ENCODE data around the gene LRRN3.

Gene LRRN3

GRCh38 chr7:111129435-111129834 lies 38.5 kb downstream of the LRRN3 start:
- no peak overlapping the region for H3K4me2 ChIP-seq (ENCODE audit: insufficient read depth, low read length)
- TF ChIP-seq EZH2 (IDR thresholded peaks at IDR 0.05; ENCODE audit: borderline replicate concordance, low read depth, low read length, severe bottlenecking) (no peak), CTCF (IDR thresholded peaks at IDR 0.05; ENCODE audit: borderline replicate concordance, extremely low read depth, low read length, poor library complexity, severe bottlenecking) (no peak)

GRCh38 chr7:111132833-111133232 lies 41.9 kb downstream of the LRRN3 start:
- Histone ChIP-seq H3K36me3 (ENCODE audit: insufficient read depth, low read length) (no peaks in the 10 kb centered on the region), H3K9ac (ENCODE audit: low read depth, low read length) (no peak overlapping the region), H3K27me3 (ENCODE audit: insufficient read depth, low read length, poor library complexity) (no peaks in the 10 kb centered on the region), H3K4me3 (ENCODE audit: low read depth in 1 of 2, low read length in 2 of 2) (no peak overlapping the region), H3K4me2 (ENCODE audit: insufficient read depth, low read length) (no peak overlapping the region), H3K4me1 (ENCODE audit: insufficient read depth, low read length) (peaks cover 7% of the 10 kb centered on the region), H4K20me1 (ENCODE audit: insufficient read depth, low read length) (no peaks in the 10 kb centered on the region), H3K79me2 (ENCODE audit: insufficient read depth, low read length) (no peaks in the 10 kb centered on the region), H3K9me3 (ENCODE audit: insufficient read depth, low read length, severe bottlenecking) (no peaks in the 10 kb centered on the region), H3K27ac (ENCODE audit: low read length) (no peak overlapping the region), H2AFZ (ENCODE audit: low read depth, low read length) (no peak overlapping the region)
- ATAC-seq (ENCODE audit: insufficient read depth, low read depth) (no peak), DNase-seq (no peak)
- TF ChIP-seq EZH2 (IDR thresholded peaks at IDR 0.05; ENCODE audit: borderline replicate concordance, low read depth, low read length, severe bottlenecking) (no peak), CTCF (IDR thresholded peaks at IDR 0.05; ENCODE audit: borderline replicate concordance, extremely low read depth, low read length, poor library complexity, severe bottlenecking) (no peak)

More at GRCh38 chr7:111129435-111129834, 38.5 kb downstream of the LRRN3 start:
- H3K27ac ChIP-seq (ENCODE audit: low read length) = no peak overlapping the region
- no peak overlapping the region for H2AFZ ChIP-seq (ENCODE audit: low read depth, low read length)
- H3K36me3 ChIP-seq (ENCODE audit: insufficient read depth, low read length) = no peaks in the 10 kb centered on the region
- H3K4me1 ChIP-seq (ENCODE audit: insufficient read depth, low read length) = no peaks in the 10 kb centered on the region
- H3K27me3 ChIP-seq (ENCODE audit: insufficient read depth, low read length, poor library complexity) = no peaks in the 10 kb centered on the region
- no peaks in the 10 kb centered on the region for H4K20me1 ChIP-seq (ENCODE audit: insufficient read depth, low read length)
- DNase-seq (no peak), ATAC-seq (ENCODE audit: insufficient read depth, low read depth) (no peak)
- no peak overlapping the region for H3K9ac ChIP-seq (ENCODE audit: low read depth, low read length)
- H3K9me3 ChIP-seq (ENCODE audit: insufficient read depth, low read length, severe bottlenecking) = no peaks in the 10 kb centered on the region
- H3K79me2 ChIP-seq (ENCODE audit: insufficient read depth, low read length) = no peaks in the 10 kb centered on the region
- H3K4me3 ChIP-seq (ENCODE audit: low read depth in 1 of 2, low read length in 2 of 2) = no peak overlapping the region

- Histone ChIP-seq H3K4me2 (ENCODE audit: insufficient read depth, low read length) (peak overlapping the region; percentile 57), H3K36me3 (ENCODE audit: insufficient read depth, low read length) (no peaks in the 10 kb centered on the region), H3K27me3 (ENCODE audit: insufficient read depth, low read length, poor library complexity) (no peaks in the 10 kb centered on the region), H2AFZ (ENCODE audit: low read depth, low read length) (peak overlapping the region; percentile 54; the same call in 1 of the 2 replicates), H4K20me1 (ENCODE audit: insufficient read depth, low read length) (no peaks in the 10 kb centered on the region), H3K27ac (ENCODE audit: low read length) (peak overlapping the region; percentile 63), H3K9ac (ENCODE audit: low read depth, low read length) (peak overlapping the region; percentile 29), H3K4me3 (ENCODE audit: low read depth in 1 of 2, low read length in 2 of 2) (no peak overlapping the region), H3K9me3 (ENCODE audit: insufficient read depth, low read length, severe bottlenecking) (no peaks in the 10 kb centered on the region), H3K4me1 (ENCODE audit: insufficient read depth, low read length) (peaks cover 28% of the 10 kb centered on the region), H3K79me2 (ENCODE audit: insufficient read depth, low read length) (no peaks in the 10 kb centered on the region)
- peak; percentile 58 for ATAC-seq (ENCODE audit: insufficient read depth, low read depth)
- peak; percentile 6 for DNase-seq
- TF ChIP-seq CTCF (IDR thresholded peaks at IDR 0.05; ENCODE audit: borderline replicate concordance, extremely low read depth, low read length, poor library complexity, severe bottlenecking) (no peak), EZH2 (IDR thresholded peaks at IDR 0.05; ENCODE audit: borderline replicate concordance, low read depth, low read length, severe bottlenecking) (no peak)
Observed at GRCh38 chr7:111137296-111138192, 46.6 kb downstream of the LRRN3 start.
